Mesodermal cell (in vitro differentiated cells): ENCODE data around the gene KLF13.

ENCODE experiments used
- H3K27ac ChIP-seq: 2 replicates; pipeline ENCODE4 v1.7.0; 2013; ENCODE audit warnings: mild to moderate bottlenecking, low read depth, low read length, moderate library complexity; ENCODE audit not compliant: severe bottlenecking
- H3K36me3 ChIP-seq: 2 replicates; pipeline ENCODE4 v1.7.1; 2013; ENCODE audit warnings: mild to moderate bottlenecking, low read length, moderate library complexity; ENCODE audit not compliant: control insufficient read depth, insufficient read depth
- H3K4me1 ChIP-seq: one replicate; pipeline ENCODE4 v1.7.1; 2013; ENCODE audit warnings: mild to moderate bottlenecking, low read length; ENCODE audit not compliant: insufficient read depth, control insufficient read depth, poor library complexity, severe bottlenecking
- H3K4me3 ChIP-seq: 2 replicates; pipeline ENCODE4 v1.7.0; 2013; ENCODE audit warnings: low read length, control low read depth, mild to moderate bottlenecking; ENCODE audit not compliant: insufficient read depth, poor library complexity, severe bottlenecking; ENCODE audit errors: extremely low read depth
- H3K9me3 ChIP-seq: 2 replicates; pipeline ENCODE4 v1.7.1; 2013; ENCODE audit warnings: mild to moderate bottlenecking, low read length, moderate library complexity; ENCODE audit not compliant: control insufficient read depth
- WGBS, 2 experiments: methylation state at CpG; one replicate each; pipeline ENCODE4 v1.1.5; 2013; ENCODE audit warnings: missing lambda C conversion rate in 2 of 2; ENCODE audit not compliant: insufficient coverage in 2 of 2; 5-methylcytosine and 5-hydroxymethylcytosine counted together

KLF13 gene

GRCh38 chr15:31342381-31342780, 15.7 kb downstream of the KLF13 start:
- 92 to 96% methylated on average over 8 of the region's 11 CpGs for WGBS, 2 experiments
- H3K4me3 ChIP-seq, result no peak overlapping the region
- peaks cover 41% of the 10 kb centered on the region for H3K4me1 ChIP-seq
- no peaks in the 10 kb centered on the region for H3K9me3 ChIP-seq
- H3K27ac ChIP-seq, result no peak overlapping the region
- H3K36me3 ChIP-seq, result peaks cover 10% of the 10 kb centered on the region

- Histone ChIP-seq H3K36me3 (peaks cover 10% of the 10 kb centered on the region), H3K27ac (no peak overlapping the region), H3K4me3 (no peak overlapping the region), H3K4me1 (peaks cover 40% of the 10 kb centered on the region), H3K9me3 (no peaks in the 10 kb centered on the region)
- WGBS, 2 experiments, result 79 to 92% methylated on average over 8 to 13 of the region's 22 CpGs
These were observed 16.4 kb downstream of the KLF13 start for GRCh38 chr15:31342781-31343626.

GRCh38 chr15:31343831-31344230, 17.2 kb downstream of the KLF13 start:
- peaks cover 10% of the 10 kb centered on the region for H3K36me3 ChIP-seq
- 71% methylated on average over 4 of the region's 5 CpGs for WGBS, 2 experiments
- no peaks in the 10 kb centered on the region for H3K9me3 ChIP-seq
- H3K27ac ChIP-seq, result no peak overlapping the region
- H3K4me3 ChIP-seq, result no peak overlapping the region
- H3K4me1 ChIP-seq, result peaks cover 33% of the 10 kb centered on the region

GRCh38 chr15:31344266-31344665, 17.6 kb downstream of the KLF13 start:
- H3K36me3 ChIP-seq, result peaks cover 11% of the 10 kb centered on the region
- no peak overlapping the region for H3K27ac ChIP-seq
- peaks cover 31% of the 10 kb centered on the region for H3K4me1 ChIP-seq
- no peak overlapping the region for H3K4me3 ChIP-seq
- WGBS, 2 experiments, result 85 to 89% methylated on average over 3 to 4 of the region's 4 CpGs
- H3K9me3 ChIP-seq, result no peaks in the 10 kb centered on the region

GRCh38 chr15:31344823-31345605, 18.4 kb downstream of the KLF13 start:
- WGBS, 2 experiments, result 84 to 86% methylated on average over 12 to 13 of the region's 16 CpGs
- Histone ChIP-seq H3K4me3 (no peak overlapping the region), H3K4me1 (peaks cover 31% of the 10 kb centered on the region), H3K9me3 (no peaks in the 10 kb centered on the region), H3K27ac (no peak overlapping the region), H3K36me3 (peaks cover 9% of the 10 kb centered on the region)

- Histone ChIP-seq H3K27ac (no peak overlapping the region), H3K4me3 (no peak overlapping the region), H3K9me3 (no peaks in the 10 kb centered on the region), H3K4me1 (peaks cover 29% of the 10 kb centered on the region), H3K36me3 (peaks cover 10% of the 10 kb centered on the region)
- 94 to 95% methylated on average over 17 to 18 of the region's 19 CpGs for WGBS, 2 experiments
These were observed 19.2 kb downstream of the KLF13 start for GRCh38 chr15:31345606-31346366.

- no peak overlapping the region for H3K4me3 ChIP-seq
- 87 to 95% methylated on average over 12 to 13 of the region's 14 CpGs for WGBS, 2 experiments
- H3K9me3 ChIP-seq, result no peaks in the 10 kb centered on the region
- no peak overlapping the region for H3K27ac ChIP-seq
- H3K4me1 ChIP-seq, result peaks cover 27% of the 10 kb centered on the region
- H3K36me3 ChIP-seq, result peaks cover 10% of the 10 kb centered on the region
These were observed 19.9 kb downstream of the KLF13 start for GRCh38 chr15:31346367-31347066.

GRCh38 chr15:31347067-31347975, 20.7 kb downstream of the KLF13 start:
- Histone ChIP-seq H3K36me3 (peaks cover 10% of the 10 kb centered on the region), H3K4me1 (peaks cover 24% of the 10 kb centered on the region), H3K27ac (no peak overlapping the region), H3K4me3 (no peak overlapping the region), H3K9me3 (no peaks in the 10 kb centered on the region)
- 89 to 90% methylated on average over 11 of the region's 14 CpGs for WGBS, 2 experiments

GRCh38 chr15:31347981-31348803, 21.6 kb downstream of the KLF13 start:
- Histone ChIP-seq H3K4me3 (no peak overlapping the region), H3K4me1 (peaks cover 27% of the 10 kb centered on the region), H3K36me3 (peaks cover 10% of the 10 kb centered on the region), H3K27ac (no peak overlapping the region), H3K9me3 (no peaks in the 10 kb centered on the region)
- 95 to 96% methylated on average over 19 of the region's 19 CpGs for WGBS, 2 experiments
